Keratinocyte (primary cell): ENCODE measurements around the gene RSPH1. TPM values are rescaled to one million over a fixed set of nuclear protein-coding genes. Genes with fewer than 3 reads are reported as not detected.

ENCODE experiments used
- DNase-seq: peaks from one replicate; pipeline ENCODE4 v3.0.0-alpha.2; 2011; ENCODE audit warnings: low read depth, missing footprints, low spot score
- FAIRE-seq: peaks from 2 replicates; lab custom pipeline; 2011; peaks lifted over from hg19 to GRCh38; lab: Jason Lieb, UNC
- H2AFZ ChIP-seq: 2 replicates; pipeline ENCODE4 v1.6.0; 2012; ENCODE audit warnings: low read length, control low read depth, inconsistent platforms; ENCODE audit not compliant: control insufficient read depth
- H3K27ac ChIP-seq: 2 replicates; pipeline ENCODE4 v1.5.1; 2011; ENCODE audit warnings: low read length; ENCODE audit not compliant: control insufficient read depth, insufficient read depth
- H3K27me3 ChIP-seq: 3 replicates; pipeline ENCODE4 v1.6.0; 2011; ENCODE audit warnings: low read length; ENCODE audit not compliant: control insufficient read depth, insufficient read depth; ENCODE audit errors: extremely low read depth
- H3K36me3 ChIP-seq, 2 experiments: 2 replicates in 1 of 2; 3 replicates in 1 of 2; pipeline ENCODE4 v1.5.1; 2011; ENCODE audit warnings: low read length in 2 of 2, mild to moderate bottlenecking in 1 of 2; ENCODE audit not compliant: control insufficient read depth in 2 of 2, insufficient read depth in 2 of 2; ENCODE audit errors: extremely low read depth in 1 of 2
- H3K4me1 ChIP-seq: 3 replicates; pipeline ENCODE4 v1.5.1; 2011; ENCODE audit warnings: low read length; ENCODE audit not compliant: control insufficient read depth, insufficient read depth; ENCODE audit errors: extremely low read depth
- H3K4me2 ChIP-seq: 3 replicates; pipeline ENCODE4 v1.6.0; 2011; ENCODE audit warnings: low read depth, low read length; ENCODE audit not compliant: control insufficient read depth, insufficient read depth; ENCODE audit errors: extremely low read depth
- H3K4me3 ChIP-seq, 3 experiments: fragments of 200-600 bp in 1 of 3; sonication (generic) in 1 of 3; 2 replicates in 2 of 3; 3 replicates in 1 of 3; pipeline ENCODE4 v1.5.1; 2011 to 2016; ENCODE audit warnings: low read length in 3 of 3, mild to moderate bottlenecking in 3 of 3, control low read depth in 2 of 3, inconsistent platforms in 1 of 3, low read depth in 1 of 3, mixed read lengths in 1 of 3, mixed run types in 1 of 3, moderate library complexity in 1 of 3; ENCODE audit not compliant: control insufficient read depth in 2 of 3, insufficient read depth in 2 of 3; ENCODE audit errors: extremely low read depth in 1 of 3
- H3K79me2 ChIP-seq: 2 replicates; pipeline ENCODE4 v1.6.0; 2012; ENCODE audit warnings: low read length; ENCODE audit not compliant: control insufficient read depth, insufficient read depth
- H3K9ac ChIP-seq: 3 replicates; pipeline ENCODE4 v1.6.0; 2011; ENCODE audit warnings: low read length; ENCODE audit not compliant: control insufficient read depth, insufficient read depth; ENCODE audit errors: extremely low read depth
- H3K9me1 ChIP-seq: 3 replicates; pipeline ENCODE4 v1.6.0; 2011; ENCODE audit warnings: low read length; ENCODE audit not compliant: control insufficient read depth, insufficient read depth; ENCODE audit errors: extremely low read depth
- H3K9me3 ChIP-seq: 2 replicates; pipeline ENCODE4 v1.5.1; 2012; ENCODE audit warnings: low read depth, low read length; ENCODE audit not compliant: control insufficient read depth
- H4K20me1 ChIP-seq: 3 replicates; pipeline ENCODE4 v1.6.0; 2011; ENCODE audit warnings: low read length; ENCODE audit not compliant: control insufficient read depth, insufficient read depth; ENCODE audit errors: extremely low read depth
- EZH2 ChIP-seq: IDR thresholded peaks from one replicate; pipeline ENCODE4 v1.6.1; 2012; ENCODE audit warnings: inconsistent platforms, mild to moderate bottlenecking, low read length, moderate library complexity
- dilution Hi-C: fragments of 300-500 bp; cut with MboI; formaldehyde crosslinking; loops from one replicate; pipeline ENCODE4 v1.7.0; 2020; ENCODE audit warnings: low sequenced_read_pairs; ENCODE audit not compliant: extremely low pct_ligation_motif_present
- polyA plus RNA-seq, 5 experiments: library from polyadenylated mRNA; depleted of rRNA in 3 of 5; stranded (reverse) in 3 of 5; stranded (forward) in 1 of 5; unstranded in 1 of 5; fragments of >200 nt; gene quantifications; 1 replicate in 1 of 5; 2 replicates in 3 of 5; 3 replicates in 1 of 5; pipeline versions ENCODE4 v1.2.1 to v1.2.3, GENCODE V29; 2011 to 2012; ENCODE audit warnings: missing spikeins in 2 of 5, low read depth in 1 of 5, low replicate concordance in 1 of 5
- TF ChIP-seq, protein P1 (sequence below), 3 experiments: IDR thresholded peaks in 1 of 3; conservative IDR thresholded peaks in 1 of 3; optimal IDR thresholded peaks in 1 of 3; 2 replicates in 2 of 3; 3 replicates in 1 of 3; pipeline versions ENCODE3 to v1.5.1; 2011; ENCODE audit warnings: low read length in 3 of 3, mild to moderate bottlenecking in 3 of 3, moderate library complexity in 2 of 3, control low read depth in 1 of 3, inconsistent platforms in 1 of 3; ENCODE audit not compliant: insufficient read depth in 2 of 3; ENCODE audit errors: extremely low read depth in 1 of 3

Gene RSPH1
- polyA plus RNA-seq, 1 donor (not counting 4 experiments of a cell fraction or from before 2014, with no cell fraction given): 0.50 TPM

DNA sequence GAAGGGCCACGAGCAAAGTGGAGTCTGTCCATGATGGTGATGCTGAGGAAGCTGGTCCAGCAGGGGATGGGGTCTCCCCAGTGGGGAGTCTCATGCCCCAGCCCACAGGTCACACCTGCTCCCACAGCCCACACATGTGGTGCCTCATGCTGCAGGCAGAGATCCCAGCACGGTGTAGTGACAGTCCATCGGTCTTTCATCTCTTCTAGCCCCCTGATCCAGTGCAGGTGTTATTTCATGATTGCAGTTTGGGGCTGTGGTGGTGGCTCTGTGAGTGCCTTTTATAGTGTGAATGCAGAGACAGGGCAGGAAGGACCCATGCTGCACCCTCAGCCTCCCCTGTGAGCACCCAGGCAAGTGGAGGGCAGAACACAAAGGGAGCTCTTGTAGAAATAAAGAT is 47.3 kb downstream of the RSPH1 start:
- no peak for FAIRE-seq

DNA sequence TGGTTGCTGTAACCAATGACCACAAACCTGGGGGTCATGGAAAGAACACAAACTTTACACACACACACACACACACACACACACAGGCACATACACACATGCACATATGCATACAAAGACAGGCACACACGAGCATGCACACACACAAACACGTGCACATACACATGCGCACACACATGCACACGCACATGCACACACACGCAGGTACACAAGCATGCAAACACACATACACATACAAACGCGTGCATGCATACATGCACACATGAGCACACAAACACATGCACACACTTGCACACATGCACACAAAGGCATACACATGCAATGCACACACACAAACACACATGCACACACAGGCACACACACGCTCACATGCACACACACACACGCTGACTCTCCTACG is 48.3 kb downstream of the RSPH1 start:
- TF ChIP-seq EZH2: no peak
- TF ChIP-seq, protein P1, sequence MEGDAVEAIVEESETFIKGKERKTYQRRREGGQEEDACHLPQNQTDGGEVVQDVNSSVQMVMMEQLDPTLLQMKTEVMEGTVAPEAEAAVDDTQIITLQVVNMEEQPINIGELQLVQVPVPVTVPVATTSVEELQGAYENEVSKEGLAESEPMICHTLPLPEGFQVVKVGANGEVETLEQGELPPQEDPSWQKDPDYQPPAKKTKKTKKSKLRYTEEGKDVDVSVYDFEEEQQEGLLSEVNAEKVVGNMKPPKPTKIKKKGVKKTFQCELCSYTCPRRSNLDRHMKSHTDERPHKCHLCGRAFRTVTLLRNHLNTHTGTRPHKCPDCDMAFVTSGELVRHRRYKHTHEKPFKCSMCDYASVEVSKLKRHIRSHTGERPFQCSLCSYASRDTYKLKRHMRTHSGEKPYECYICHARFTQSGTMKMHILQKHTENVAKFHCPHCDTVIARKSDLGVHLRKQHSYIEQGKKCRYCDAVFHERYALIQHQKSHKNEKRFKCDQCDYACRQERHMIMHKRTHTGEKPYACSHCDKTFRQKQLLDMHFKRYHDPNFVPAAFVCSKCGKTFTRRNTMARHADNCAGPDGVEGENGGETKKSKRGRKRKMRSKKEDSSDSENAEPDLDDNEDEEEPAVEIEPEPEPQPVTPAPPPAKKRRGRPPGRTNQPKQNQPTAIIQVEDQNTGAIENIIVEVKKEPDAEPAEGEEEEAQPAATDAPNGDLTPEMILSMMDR (optimal IDR thresholded peaks at IDR 0.05 in 1 of 3, IDR thresholded peaks at IDR 0.05 in 1 of 3, conservative IDR thresholded peaks at IDR 0.05 in 1 of 3; ENCODE audit: extremely low read depth in 1 of 3, insufficient read depth in 2 of 3, low read length in 3 of 3): no peak
- Histone ChIP-seq H3K27ac (no peak overlapping the region), H3K9me1 (no peaks in the 10 kb centered on the region), H3K79me2 (no peaks in the 10 kb centered on the region), H3K4me3 (no peak overlapping the region), H3K4me1 (no peaks in the 10 kb centered on the region), H2AFZ (no peak overlapping the region), H3K9me3 (no peaks in the 10 kb centered on the region), H3K36me3 (no peaks in the 10 kb centered on the region), H3K4me2 (no peak overlapping the region), H4K20me1 (no peaks in the 10 kb centered on the region), H3K9ac (no peak overlapping the region), H3K27me3 (no peaks in the 10 kb centered on the region)
- DNase-seq (no peak), FAIRE-seq (no peak)
- dilution Hi-C loops: no loop called here

More for the DNA sequence above, 47.3 kb downstream of the RSPH1 start:
- Histone ChIP-seq H3K27me3 (no peaks in the 10 kb centered on the region), H4K20me1 (no peaks in the 10 kb centered on the region), H3K4me1 (no peaks in the 10 kb centered on the region), H3K9me3 (no peaks in the 10 kb centered on the region), H3K4me2 (no peak overlapping the region), H3K9ac (no peak overlapping the region), H3K4me3 (no peak overlapping the region), H3K9me1 (no peaks in the 10 kb centered on the region), H3K36me3 (no peaks in the 10 kb centered on the region), H2AFZ (no peak overlapping the region), H3K27ac (no peak overlapping the region), H3K79me2 (no peaks in the 10 kb centered on the region)
- dilution Hi-C loops: no loop called here
- TF ChIP-seq EZH2: no peak
- TF ChIP-seq, protein P1 (optimal IDR thresholded peaks at IDR 0.05 in 1 of 3, IDR thresholded peaks at IDR 0.05 in 1 of 3, conservative IDR thresholded peaks at IDR 0.05 in 1 of 3; ENCODE audit: extremely low read depth in 1 of 3, insufficient read depth in 2 of 3, low read length in 3 of 3): no peak
- no peak for DNase-seq
